Measurements from ENCODE around the gene FOXK2. TPM values are rescaled to one million over a fixed set of nuclear protein-coding genes. Genes with fewer than 3 reads are reported as not detected.

The FOXK2 gene
- total and polyA plus RNA-seq, 2 donors (not counting 3 experiments of a cell fraction or from before 2014, with no cell fraction given), result 33.4 to 79.3 TPM

DNA sequence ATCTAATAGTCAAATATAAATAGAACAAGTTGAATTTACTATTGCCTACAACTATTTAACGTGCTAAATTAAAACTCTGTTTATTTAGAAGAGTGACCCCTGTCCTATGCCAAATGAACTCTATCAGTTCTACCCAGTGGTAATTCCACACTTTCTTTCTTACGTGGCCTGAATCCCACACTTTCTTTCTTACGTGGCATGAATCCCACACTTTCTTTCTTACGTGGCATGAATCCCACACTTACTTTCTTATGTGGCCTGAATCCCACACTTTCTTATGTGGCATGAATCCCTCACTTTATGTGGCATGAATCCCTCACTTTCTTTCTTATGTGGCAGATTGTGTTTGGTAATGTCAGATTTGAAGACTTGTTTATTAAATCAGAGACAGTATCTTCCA is 6.2 kb downstream of the FOXK2 start:
- Histone ChIP-seq H3K9me3 (replicated peaks; ENCODE audit: control insufficient read depth, insufficient read depth, low read length) (no peaks in the 10 kb centered on the region), H3K4me3 (replicated peaks in 1 of 3; ENCODE audit: insufficient read depth in 1 of 3, low read depth in 1 of 3, low read length in 3 of 3) (no peak overlapping the region), H4K20me1 (replicated peaks; ENCODE audit: control insufficient read depth, extremely low read depth, insufficient read depth, low read length) (peaks cover 1% of the 10 kb centered on the region), H3K4me2 (ENCODE audit: insufficient read depth, low read length) (no peak overlapping the region), H3K9ac (replicated peaks; ENCODE audit: extremely low read depth, insufficient read depth, low read length) (no peak overlapping the region), H3K9me1 (replicated peaks; ENCODE audit: control insufficient read depth, extremely low read depth, insufficient read depth, low read length) (peaks cover 2% of the 10 kb centered on the region), H3K27ac (ENCODE audit: insufficient read depth, low read depth, low read length) (no peak overlapping the region), H2AFZ (ENCODE audit: low read depth, low read length) (no peak overlapping the region), H3K79me2 (ENCODE audit: control insufficient read depth, insufficient read depth, low read length) (peaks cover 97% of the 10 kb centered on the region), H3K27me3 (ENCODE audit: control insufficient read depth in 2 of 2, insufficient read depth in 2 of 2, low read length in 2 of 2) (no peaks in the 10 kb centered on the region), H3K36me3 (ENCODE audit: control insufficient read depth in 2 of 2, extremely low read depth in 1 of 2, insufficient read depth in 2 of 2, low read length in 2 of 2) (no peaks in the 10 kb centered on the region), H3K4me1 (ENCODE audit: control insufficient read depth, extremely low read depth, insufficient read depth, low read length) (peaks cover 4% of the 10 kb centered on the region)
- BruUV-seq (replicated peaks), result no TSS peak
- TF ChIP-seq FOS (IDR thresholded peaks at IDR 0.05; ENCODE audit: borderline replicate concordance, insufficient read depth, low read length), result no peak
- TF ChIP-seq GATA2 (IDR thresholded peaks at IDR 0.05; ENCODE audit: insufficient read depth, insufficient read length, low read depth, low read length), result no peak
- TF ChIP-seq, protein P1, sequence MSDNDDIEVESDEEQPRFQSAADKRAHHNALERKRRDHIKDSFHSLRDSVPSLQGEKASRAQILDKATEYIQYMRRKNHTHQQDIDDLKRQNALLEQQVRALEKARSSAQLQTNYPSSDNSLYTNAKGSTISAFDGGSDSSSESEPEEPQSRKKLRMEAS (IDR thresholded peaks at IDR 0.05; ENCODE audit: insufficient read depth, insufficient read length), result no peak
- no peak for TF ChIP-seq MYC (IDR thresholded peaks at IDR 0.05; ENCODE audit: low read depth, low read length)
- no peak for TF ChIP-seq POLR2A (IDR thresholded peaks at IDR 0.05; ENCODE audit: low read depth, low read length)
- TF ChIP-seq, protein P2, sequence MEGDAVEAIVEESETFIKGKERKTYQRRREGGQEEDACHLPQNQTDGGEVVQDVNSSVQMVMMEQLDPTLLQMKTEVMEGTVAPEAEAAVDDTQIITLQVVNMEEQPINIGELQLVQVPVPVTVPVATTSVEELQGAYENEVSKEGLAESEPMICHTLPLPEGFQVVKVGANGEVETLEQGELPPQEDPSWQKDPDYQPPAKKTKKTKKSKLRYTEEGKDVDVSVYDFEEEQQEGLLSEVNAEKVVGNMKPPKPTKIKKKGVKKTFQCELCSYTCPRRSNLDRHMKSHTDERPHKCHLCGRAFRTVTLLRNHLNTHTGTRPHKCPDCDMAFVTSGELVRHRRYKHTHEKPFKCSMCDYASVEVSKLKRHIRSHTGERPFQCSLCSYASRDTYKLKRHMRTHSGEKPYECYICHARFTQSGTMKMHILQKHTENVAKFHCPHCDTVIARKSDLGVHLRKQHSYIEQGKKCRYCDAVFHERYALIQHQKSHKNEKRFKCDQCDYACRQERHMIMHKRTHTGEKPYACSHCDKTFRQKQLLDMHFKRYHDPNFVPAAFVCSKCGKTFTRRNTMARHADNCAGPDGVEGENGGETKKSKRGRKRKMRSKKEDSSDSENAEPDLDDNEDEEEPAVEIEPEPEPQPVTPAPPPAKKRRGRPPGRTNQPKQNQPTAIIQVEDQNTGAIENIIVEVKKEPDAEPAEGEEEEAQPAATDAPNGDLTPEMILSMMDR (IDR thresholded peaks at IDR 0.05; ENCODE audit: extremely low read depth in 1 of 2, insufficient read depth in 1 of 2, low read depth in 1 of 2, low read length in 2 of 2), result no peak
- TF ChIP-seq JUN (IDR thresholded peaks at IDR 0.05; ENCODE audit: borderline replicate concordance, insufficient read depth, insufficient read length, low read depth), result no peak
- no peak for TF ChIP-seq EZH2 (IDR thresholded peaks at IDR 0.05; ENCODE audit: borderline replicate concordance, low read depth, low read length, severe bottlenecking)
- no peak for TF ChIP-seq POLR2AphosphoS5 (IDR thresholded peaks at IDR 0.05; ENCODE audit: insufficient read depth, low read depth, low read length)
- FAIRE-seq, result no peak
- dilution Hi-C loops (cut with MboI; ENCODE audit: extremely low pct_ligation_motif_present, low sequenced_read_pairs), result no loop called here
- intact Hi-C loops (cut with micrococcal nuclease), result no loop called here
- POLR2A ChIA-PET, result no interaction called here
- no peak for DNase-seq (ENCODE audit: low read depth, low spot score)
- CTCF ChIA-PET, result interaction anchor here (1.4 kb wide), 1 partner anchor 29 kb away, joined by 6 read pairs; no protein-coding TSS in a partner anchor

Data from endothelial cell of umbilical vein (primary cell).